Measurements from ENCODE around the gene PAGE2.
"Not testable (repeated sequence)": the region's sequence is repeated elsewhere in the genome, so short reads cannot be mapped to it uniquely, and the experiment has no call there.

Gene PAGE2

DNA sequence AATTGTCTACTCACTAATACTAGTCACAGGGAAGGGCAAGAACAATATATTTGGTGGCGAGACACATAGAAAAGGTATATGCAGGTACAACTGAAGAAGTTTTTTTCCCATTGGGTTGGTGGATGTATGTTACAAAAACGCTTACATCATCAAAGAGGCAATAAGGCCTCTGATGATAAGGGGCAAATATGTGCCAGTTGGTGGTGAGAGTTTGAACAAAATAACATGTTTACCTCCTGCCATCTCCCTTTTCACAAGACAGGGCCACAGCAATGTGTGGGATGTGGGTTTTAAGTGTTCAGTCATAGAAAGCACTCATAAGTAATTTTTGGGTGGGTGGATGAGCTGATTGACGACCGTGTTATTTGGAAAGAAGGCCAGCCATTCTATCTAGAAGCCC lies 41.7 kb downstream of the PAGE2 start:
- TF ChIP-seq, protein P1, sequence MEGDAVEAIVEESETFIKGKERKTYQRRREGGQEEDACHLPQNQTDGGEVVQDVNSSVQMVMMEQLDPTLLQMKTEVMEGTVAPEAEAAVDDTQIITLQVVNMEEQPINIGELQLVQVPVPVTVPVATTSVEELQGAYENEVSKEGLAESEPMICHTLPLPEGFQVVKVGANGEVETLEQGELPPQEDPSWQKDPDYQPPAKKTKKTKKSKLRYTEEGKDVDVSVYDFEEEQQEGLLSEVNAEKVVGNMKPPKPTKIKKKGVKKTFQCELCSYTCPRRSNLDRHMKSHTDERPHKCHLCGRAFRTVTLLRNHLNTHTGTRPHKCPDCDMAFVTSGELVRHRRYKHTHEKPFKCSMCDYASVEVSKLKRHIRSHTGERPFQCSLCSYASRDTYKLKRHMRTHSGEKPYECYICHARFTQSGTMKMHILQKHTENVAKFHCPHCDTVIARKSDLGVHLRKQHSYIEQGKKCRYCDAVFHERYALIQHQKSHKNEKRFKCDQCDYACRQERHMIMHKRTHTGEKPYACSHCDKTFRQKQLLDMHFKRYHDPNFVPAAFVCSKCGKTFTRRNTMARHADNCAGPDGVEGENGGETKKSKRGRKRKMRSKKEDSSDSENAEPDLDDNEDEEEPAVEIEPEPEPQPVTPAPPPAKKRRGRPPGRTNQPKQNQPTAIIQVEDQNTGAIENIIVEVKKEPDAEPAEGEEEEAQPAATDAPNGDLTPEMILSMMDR (IDR thresholded peaks at IDR 0.05; ENCODE audit: insufficient read depth, low read length, poor library complexity, severe bottlenecking) = no peak
- Histone ChIP-seq H3K4me3 (replicated peaks; ENCODE audit: low read depth, low read length) (no peak overlapping the region), H3K36me3 (ENCODE audit: control insufficient read depth, insufficient read depth, low read length) (no peaks in the 10 kb centered on the region), H3K27me3 (replicated peaks; ENCODE audit: control insufficient read depth, insufficient read depth, low read length) (no peaks in the 10 kb centered on the region)
- DNase-seq (ENCODE audit: extremely low read depth, insufficient read length) = no peak

DNA sequence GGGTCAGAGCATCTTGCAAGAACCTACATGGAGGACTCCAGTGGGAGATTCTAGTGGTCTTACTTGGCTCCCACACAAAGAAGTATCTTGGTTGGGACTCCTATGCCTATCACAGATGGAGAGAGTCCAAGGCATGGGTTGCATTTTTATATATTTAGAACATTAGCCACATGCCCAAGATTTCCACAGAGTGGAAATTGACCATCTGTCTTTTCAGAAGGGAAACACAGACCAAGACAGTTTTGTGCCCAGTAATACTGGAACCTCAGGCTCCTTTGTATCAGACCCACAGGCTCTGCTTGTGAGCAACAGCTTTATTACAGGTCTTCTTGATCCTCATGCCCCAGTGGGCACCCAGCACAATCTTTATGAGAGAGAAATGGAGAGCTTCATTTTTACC lies 43.6 kb downstream of the PAGE2 start:
- H3K4me3 ChIP-seq (replicated peaks; ENCODE audit: low read depth, low read length) = no peak overlapping the region

DNA sequence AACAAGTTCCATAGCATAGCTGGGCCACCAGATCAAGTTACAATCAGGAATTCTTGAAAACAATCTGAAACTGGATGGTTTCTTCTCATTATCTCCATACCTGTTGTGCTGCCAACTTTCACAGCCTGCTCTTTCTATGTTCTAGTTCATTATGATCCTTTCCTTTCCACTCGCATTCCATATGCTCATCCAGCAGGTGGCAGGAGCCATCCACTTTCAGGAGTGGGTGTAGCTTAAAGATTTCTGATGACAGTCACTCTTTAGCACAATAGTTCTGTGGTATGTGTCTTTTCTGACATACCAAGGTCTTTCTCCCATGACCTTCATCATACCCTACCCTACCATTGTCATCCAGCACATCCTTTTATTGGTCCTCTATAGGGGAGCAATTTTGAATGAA lies 46.4 kb downstream of the PAGE2 start:
- no peaks in the 10 kb centered on the region for H3K27me3 ChIP-seq (replicated peaks; ENCODE audit: control insufficient read depth, insufficient read depth, low read length)
- no peak overlapping the region for H3K4me3 ChIP-seq (replicated peaks; ENCODE audit: low read depth, low read length)
- TF ChIP-seq, protein P1 (IDR thresholded peaks at IDR 0.05; ENCODE audit: insufficient read depth, low read length, poor library complexity, severe bottlenecking) = peak; percentile 28
- no peaks in the 10 kb centered on the region for H3K36me3 ChIP-seq (ENCODE audit: control insufficient read depth, insufficient read depth, low read length)
- no peak for DNase-seq (ENCODE audit: extremely low read depth, insufficient read length)

More for the DNA sequence above, 43.6 kb downstream of the PAGE2 start:
- no peaks in the 10 kb centered on the region for H3K36me3 ChIP-seq (ENCODE audit: control insufficient read depth, insufficient read depth, low read length)
- no peak for DNase-seq (ENCODE audit: extremely low read depth, insufficient read length)
- H3K27me3 ChIP-seq (replicated peaks; ENCODE audit: control insufficient read depth, insufficient read depth, low read length) = no peaks in the 10 kb centered on the region
- TF ChIP-seq, protein P1 (IDR thresholded peaks at IDR 0.05; ENCODE audit: insufficient read depth, low read length, poor library complexity, severe bottlenecking) = no peak

DNA sequence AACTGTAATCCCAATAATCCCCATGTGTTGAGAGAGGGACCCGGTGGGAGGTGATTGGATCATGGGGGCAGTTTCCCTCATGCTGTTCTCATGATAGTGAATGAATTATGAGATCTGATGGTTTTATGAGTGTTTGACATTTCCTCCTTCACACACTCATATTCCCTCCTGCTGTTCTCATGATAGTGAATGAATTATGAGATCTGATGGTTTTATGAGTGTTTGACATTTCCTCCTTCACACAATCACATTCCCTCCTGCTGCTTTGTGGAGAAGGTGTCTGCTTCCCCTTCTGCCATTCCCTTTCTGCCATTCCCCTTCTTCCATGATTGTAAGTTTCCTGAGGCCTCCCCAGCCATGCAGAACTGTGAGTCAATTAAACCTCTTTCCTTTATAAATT lies 52.0 kb downstream of the PAGE2 start:
- H3K27me3 ChIP-seq (replicated peaks; ENCODE audit: control insufficient read depth, insufficient read depth, low read length); H3K36me3 ChIP-seq (ENCODE audit: control insufficient read depth, insufficient read depth, low read length); H3K4me3 ChIP-seq (replicated peaks; ENCODE audit: low read depth, low read length); DNase-seq (ENCODE audit: extremely low read depth, insufficient read length): not testable (repeated sequence)
